Stimulated activated CD8-positive, alpha-beta memory T cell treated with anti-CD3 and anti-CD28 coated beads, Interleukin-2, amount 100 ng/mL, for 48 hours (primary cell): ENCODE results near the gene HM13.
"Not testable (repeated sequence)": the region's sequence is repeated elsewhere in the genome, so short reads cannot be mapped to it uniquely, and the experiment has no call there.

Source experiments
- DNase-seq, 2 donors: peaks; one replicate each; pipeline ENCODE4 v3.0.0-alpha.2; 2020; ENCODE audit warnings: low read depth in 2 of 2

HM13 gene, protein sequence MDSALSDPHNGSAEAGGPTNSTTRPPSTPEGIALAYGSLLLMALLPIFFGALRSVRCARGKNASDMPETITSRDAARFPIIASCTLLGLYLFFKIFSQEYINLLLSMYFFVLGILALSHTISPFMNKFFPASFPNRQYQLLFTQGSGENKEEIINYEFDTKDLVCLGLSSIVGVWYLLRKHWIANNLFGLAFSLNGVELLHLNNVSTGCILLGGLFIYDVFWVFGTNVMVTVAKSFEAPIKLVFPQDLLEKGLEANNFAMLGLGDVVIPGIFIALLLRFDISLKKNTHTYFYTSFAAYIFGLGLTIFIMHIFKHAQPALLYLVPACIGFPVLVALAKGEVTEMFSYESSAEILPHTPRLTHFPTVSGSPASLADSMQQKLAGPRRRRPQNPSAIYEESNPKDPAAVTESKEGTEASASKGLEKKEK

DNA sequence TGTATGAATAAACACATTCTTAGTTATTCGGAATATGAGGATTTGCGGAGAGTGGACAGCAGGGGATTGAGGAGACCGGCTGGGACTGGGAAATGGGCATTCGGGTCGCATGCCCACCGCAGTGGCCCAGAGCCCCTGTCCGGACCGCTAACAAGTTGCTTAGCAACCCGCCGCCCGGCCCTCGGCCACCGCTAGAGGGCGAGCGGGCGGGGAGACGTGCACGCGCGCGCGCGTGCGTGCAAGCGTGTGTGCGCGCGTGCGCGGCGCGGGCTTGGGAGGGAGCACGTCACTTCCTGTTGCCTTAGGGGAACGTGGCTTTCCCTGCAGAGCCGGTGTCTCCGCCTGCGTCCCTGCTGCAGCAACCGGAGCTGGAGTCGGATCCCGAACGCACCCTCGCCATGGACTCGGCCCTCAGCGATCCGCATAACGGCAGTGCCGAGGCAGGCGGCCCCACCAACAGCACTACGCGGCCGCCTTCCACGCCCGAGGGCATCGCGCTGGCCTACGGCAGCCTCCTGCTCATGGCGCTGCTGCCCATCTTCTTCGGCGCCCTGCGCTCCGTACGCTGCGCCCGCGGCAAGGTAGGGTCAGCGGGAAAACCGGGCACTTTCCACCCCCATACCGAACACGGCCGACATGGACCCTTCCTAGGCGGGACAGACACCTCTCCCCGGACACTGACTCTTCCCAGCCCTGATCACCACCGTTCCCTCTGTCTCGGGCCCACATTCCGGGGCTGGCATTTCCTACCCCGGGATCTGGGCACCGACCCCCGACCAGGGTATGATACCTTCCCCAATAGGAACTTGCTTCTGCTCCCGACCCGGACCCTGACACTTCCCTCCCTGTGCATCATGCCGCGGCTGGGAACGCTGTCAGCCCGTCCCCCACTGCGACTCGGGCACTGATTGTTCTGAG lies at the start of gene HM13:
TSS of gene HM13 (plus strand) at position 289 of the 918 bp plus-strand sequence. CDS start at position 399, 110 bp downstream.
- peak; percentile 83 to 89 for DNase-seq

DNA sequence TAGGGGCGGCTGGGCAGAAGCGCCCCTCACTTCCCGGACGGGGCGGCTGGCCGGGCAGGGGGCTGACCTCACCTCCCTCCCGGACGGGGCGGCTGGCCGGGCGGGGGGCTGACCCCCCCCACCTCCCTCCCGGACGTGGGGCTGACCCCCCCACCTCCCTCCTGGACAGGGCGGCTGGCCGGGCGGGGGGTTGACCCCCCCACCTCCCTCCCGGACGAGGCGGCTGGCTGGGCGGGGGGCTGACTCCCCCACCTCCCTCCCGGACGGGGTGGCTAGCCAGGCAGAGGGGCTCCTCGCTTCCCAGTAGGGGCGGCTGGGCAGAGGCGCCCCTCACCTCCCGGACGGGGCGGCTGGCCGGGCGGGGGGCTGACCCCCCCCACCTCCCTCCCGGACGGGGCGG lies 43.3 kb upstream of the HM13 start:
- DNase-seq: not testable (repeated sequence)

DNA sequence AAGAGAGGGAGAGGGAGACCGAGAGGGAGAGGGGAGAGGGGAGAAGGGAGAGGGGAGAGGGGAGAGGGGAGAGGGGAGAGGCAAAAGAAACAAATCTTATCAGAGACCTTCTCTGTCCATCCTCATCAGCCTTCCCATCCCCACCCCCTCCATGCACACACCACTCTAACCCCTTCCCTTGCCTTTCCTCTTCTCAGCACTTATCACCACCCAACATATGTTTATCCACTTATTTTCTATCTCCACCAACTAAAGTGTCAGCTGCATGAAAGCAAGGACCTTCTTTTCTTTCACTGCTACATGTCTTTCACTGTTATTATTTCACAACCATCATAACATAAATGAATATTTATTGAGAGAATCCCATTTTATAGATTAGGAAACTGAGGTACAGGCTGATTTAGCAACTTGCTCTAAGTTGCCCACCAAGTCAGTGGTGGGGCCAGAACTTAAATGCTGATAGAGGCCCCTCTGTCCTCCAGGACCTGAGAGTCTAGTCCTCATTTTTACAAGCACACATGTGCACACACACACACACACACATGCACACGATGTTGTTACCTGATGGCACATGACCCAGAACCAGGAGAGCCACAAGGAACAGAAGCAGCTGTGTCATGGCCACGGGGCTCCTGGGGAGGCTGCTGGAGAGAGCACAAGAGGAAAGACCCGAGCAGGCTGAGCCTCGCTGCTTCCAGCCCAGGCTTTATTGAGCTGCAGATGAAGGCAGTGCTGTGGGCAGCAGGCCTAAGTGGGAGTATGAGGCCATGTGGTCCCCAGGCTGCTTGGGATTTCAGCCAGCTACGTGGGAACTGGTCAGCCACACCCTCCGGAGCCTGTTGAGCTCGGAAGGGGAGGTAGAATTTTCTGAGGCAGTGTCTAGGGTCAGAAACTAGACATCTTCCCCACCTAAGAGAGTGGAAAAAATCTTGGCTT lies 41.6 kb upstream of the HM13 start:
- no peak for DNase-seq

DNA sequence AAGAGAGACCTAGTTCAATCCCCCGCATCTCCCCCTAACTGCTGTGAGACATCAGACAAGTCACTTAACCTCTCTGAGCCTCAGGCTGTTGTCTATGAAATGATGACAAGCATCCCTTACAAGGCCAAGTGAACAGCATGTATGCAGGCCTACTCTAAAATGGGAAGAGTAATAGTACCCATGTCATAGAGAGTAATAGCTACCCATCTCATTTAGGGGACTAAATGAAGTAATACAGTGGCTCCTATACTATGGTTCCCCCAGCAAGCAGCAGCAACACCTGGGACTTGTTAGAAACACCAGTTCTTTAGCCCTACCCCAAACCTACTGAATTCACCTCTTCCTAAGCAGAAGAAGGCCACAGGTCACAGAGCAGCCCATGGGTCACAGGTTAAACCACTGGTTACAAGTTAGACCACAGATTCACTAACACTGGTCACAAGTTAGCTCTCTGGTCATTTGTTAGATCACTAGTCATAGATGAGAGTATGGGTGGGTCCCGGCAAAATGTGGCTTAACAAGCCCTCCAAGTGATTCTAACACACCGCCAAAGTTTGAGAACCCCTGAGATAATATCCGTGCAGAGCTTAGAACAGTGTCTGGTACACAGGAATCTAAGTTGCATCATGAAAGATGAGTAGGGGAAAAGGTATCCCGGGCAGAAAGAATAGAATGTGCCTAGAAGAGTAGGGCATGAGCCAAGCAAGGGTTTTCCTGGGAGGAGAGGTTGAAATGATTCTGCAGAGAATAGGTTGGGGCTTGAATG lies 40.7 kb upstream of the HM13 start:
- DNase-seq: no peak

DNA sequence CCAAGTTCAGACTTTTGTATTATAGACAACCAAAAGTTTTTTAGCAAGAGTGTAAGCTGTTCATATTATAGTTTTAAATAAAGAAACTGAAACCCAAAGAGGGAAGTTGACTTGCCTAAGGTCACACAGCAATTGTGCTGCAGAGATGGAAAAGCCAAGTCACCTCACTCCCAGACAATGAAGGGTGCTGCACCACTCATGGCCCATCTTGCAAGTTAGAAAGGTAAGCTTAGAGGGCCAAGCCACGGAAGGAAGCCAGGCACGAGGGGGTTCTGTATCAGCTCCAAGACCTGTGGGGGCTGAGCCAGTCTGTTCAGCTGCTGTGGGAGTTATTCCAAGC lies 40.2 kb upstream of the HM13 start:
- no peak for DNase-seq

DNA sequence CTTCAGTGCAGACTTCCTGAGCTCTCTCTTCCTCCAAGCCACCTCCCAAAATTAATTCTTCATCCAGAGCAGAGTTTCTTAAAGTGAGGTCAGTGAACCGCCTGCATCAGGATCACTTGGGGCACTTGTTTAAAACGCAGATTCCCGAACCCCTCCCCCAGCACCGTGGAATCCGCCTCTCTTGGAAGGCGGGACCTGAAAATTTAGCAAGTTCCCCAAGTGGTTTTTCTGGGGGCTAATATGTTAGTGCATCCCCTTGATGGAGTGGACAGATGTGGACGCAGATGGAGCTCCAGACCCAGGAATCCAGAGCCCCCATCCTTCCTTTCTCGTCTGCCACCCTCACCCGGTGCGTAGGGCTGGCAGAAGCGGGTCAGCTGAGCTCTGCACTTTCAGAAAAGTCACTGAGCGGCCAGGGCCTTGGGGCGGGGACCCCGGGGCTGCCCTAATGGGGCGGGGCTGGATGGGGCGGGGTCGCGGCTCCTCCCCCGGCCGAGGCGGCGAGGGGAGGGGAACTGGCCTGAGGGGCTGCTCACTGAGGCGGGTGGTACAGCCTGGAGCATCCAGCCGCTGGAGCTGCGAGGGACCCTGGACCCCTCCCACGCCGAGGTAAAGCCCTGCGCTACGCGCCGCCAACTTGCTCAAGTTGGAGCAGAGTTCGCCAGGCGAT lies 39.3 kb upstream of the HM13 start, which contains the start of the genes DEFB124 and REM1:
TSS of gene DEFB124 (minus strand) at position 370 of the 670 bp plus-strand sequence. CDS start 2,114 bp downstream, outside the sequence.
TSS of gene REM1 (plus strand) at position 531 of the 670 bp plus-strand sequence. CDS start 1,158 bp downstream, outside the sequence.
- DNase-seq: no peak

DNA sequence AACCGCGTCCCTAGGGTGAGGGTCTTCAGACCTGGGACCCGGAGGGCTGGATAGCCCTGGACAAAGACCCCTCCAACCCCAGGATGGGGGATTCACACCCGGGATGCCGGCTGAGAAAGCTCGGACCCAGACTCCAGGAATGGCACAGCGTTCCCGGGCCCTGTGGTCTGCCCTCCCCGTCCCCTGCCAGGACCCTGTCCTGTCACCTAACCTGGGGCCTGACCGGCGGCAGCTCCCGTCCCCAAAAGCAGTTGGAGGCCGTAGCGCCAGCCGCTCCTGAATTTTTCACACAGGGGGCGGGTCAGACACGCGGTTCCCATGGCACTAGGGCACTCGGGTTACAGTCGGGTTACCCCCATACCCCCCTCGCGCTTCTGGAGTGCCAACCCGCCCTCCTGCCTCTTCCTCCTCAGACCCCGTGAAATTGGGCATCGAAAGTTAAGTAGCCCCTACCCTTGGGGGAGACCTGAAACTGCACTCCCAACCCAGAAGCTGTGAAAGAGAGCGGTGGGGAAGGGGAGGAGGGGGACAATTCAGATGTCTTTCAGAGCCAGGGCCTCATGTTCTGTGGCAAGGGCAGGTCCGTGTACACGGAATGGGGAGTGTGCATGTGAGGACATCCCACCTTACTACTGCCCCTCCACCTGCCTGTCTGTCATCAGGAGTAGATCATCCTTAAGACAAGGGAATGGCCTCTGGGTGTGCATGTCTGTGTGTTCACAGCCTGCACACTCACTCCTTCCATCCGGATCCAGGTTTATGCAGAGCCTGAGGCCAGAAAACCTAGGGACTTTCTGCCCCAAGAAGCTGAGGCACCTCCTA lies 38.6 kb upstream of the HM13 start:
- no peak for DNase-seq

DNA sequence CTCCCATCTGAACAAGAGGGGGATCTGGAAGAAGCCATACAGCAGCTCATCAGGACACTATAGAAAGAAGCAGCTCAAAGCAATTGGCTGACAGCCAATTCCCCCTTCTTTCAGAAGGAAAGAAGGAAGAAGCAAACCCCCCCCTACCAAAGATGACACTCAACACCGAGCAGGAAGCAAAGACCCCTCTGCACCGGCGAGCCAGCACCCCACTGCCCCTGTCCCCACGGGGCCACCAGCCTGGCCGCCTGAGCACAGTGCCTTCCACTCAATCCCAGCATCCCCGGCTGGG lies 38.0 kb upstream of the HM13 start:
- DNase-seq: no peak

DNA sequence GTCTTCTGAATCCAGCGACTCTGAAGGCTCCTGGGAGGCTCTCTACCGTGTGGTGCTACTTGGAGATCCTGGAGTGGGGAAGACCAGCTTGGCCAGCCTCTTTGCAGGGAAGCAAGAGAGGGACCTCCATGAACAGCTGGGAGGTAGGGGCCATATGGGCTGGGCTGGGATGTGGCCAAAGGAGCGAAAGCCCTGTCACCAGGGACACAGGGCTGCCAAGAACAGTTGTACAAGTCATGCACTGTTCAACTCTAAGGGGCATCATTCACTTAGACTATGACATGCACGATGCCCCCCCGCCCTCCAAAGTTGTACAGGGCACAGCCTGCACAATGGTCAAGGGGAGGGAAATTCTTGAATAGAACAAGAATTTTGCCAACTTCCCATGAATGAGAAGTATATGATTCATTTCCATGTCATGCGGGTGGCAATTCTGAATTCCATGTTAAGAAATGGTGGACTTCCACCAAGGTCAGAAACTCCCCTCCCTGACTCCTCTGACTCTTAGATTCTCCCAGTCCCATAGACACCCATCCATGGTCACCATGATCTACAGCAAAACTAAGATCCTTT lies 37.5 kb upstream of the HM13 start:
- no peak for DNase-seq

DNA sequence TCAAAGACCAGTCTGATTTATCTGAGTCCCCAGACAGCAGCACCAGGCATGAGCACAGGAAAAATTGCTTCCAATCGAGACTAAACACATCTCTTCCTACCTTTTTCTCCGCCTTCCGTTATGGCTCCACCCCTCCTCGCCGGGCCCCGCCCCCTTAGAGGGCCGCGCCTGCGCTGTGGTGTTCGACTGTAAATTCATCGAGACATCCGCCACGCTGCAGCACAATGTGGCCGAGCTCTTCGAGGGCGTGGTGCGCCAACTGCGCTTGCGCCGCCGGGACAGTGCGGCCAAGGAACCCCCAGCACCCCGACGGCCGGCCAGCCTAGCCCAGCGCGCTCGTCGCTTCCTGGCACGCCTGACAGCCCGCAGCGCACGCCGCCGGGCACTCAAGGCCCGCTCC lies 30.2 kb upstream of the HM13 start:
- DNase-seq: no peak

DNA sequence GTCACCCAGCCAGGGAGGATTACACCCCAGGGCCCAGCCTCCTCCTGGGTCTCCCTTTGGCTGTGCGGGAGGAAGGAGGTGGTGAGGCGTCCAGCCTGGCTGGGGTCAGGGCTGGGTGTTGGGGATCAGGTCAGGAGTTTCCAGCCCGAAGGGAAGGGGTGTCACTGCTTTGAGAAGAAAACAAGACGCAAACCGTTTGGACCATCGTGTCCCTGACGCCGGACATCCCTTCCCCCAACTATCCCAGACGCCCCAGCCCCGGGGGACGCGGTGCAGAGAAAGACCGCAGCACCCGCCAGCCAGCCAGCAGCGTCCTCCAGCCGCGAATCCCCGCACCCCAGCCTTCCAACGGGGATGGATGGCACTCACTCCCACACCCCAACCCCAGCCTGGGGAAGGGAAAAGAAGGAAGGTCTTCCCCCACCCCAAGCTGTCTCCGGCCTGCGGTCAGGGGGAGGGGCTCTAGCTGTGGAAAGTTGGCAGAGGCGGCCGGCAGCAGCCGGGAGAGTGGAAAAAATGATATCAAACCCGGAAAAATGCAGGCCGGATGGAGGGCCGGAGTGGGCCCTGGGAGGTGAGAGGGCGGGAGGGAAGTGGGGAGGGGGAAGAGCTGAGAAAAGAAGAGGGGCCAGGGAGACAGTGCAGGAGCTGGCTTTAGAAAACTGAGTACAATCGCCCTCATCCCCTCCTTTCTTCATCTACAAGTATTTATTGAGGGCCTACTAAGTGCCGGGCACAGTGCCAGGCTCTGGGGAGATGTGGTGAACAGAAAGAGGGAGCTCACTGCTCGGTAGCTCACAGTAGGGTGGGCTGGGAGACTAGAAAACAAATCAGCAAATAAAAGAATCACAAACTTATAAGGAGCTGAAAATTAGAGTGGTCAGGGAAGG lies 28.5 kb upstream of the HM13 start:
- DNase-seq: no peak

DNA sequence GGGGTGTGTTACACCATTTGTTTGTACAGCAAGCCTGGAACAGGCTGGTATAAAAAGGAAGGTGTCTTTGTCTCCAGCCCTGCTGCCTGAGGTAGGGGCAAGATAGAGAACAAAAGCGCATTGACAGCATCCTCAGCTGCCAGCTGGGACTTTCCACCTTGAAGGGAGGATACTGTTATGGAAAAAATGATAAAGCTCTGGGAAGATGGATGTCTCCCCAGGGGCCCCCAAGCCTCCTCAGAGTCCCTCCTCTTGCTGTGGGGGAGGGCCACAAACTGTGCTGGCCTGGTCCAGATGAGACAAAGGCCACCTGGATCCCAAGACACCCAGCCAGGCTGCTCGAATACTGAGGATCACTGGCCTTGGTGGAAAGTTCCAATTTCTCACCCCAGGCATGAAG lies 26.1 kb upstream of the HM13 start:
- DNase-seq: no peak

DNA sequence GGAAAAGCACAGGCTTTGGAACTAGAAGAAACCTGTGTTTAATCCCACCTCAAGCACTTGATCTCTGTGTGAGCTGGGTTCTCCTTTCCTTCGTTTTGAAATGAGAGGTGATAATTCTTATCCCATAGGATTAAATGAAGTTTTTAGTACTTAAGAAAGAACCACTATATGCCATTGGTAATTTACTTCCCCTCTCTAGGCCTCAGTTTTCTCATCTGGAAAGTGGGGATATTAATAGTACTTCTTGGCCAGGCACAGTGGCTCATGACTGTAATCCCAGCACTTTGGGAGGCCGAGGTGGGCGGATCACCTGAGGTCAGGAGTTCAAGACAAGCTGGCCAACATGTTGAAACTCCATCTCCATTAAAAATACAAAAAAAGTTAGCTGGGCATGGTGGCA lies 25.1 kb upstream of the HM13 start:
- no peak for DNase-seq

DNA sequence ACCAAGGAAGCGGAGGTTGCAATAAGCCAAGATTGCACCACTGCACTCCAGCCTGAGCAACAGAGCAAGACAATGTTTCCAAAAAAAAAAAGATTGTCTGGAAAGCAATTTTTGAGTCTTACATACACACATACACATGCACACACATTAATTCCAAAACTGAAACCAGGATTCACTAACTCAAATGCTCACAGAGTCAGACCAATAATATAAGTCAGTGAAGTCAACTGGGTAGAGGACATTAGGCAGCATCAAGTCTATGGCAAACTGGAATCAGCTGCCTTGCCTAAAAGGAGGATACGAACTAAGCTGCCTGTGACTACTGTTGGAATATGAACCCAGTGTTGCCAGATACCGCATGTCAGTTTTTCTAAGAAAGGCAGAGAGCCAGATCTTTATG lies 23.5 kb upstream of the HM13 start:
- DNase-seq: no peak

DNA sequence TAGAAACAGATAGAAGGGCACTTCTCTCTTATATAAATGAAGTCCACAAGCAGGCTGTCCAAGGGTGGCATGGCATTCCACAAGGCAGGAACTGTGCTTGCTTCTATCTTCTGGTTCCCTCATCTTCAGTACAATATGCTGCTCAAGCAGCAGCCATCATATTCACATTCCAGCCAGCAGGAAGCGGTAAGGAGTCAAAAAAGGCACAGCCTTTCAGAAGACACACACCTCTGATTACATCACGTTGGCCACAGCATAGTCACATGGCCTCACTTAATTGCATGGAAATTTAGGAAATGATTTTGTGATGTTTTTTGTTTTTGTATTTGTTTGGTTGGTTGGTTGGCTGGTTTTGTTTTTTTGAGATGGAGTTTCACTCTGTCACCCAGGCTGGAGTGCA lies 20.1 kb upstream of the HM13 start:
- DNase-seq: no peak

DNA sequence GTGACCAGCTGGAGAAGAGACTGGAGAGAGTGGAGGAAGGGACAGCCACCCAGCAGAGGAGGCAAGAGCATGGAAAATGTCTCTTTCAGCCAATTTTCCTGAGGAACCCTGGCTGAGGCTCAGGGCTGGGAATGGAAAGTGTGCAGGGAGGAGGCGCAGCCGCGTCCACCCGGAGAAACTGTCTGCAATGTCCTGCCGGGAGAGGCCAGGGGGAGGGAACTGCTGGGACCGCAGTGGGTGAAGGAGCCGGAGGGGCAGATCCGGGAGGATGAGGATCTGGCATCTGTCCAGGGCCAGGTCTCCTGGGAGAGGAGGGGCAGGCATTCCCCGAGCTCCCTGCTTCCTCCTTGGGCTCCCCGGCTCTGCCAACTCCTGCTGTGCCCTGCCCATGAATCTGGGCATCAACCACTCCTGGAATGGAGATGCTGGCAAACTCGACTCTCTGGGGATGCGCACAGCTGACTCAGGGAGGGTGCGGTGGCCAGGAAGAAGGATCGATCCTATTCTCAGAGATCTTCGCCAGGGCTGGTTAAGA lies 17.4 kb upstream of the HM13 start:
- DNase-seq: no peak

DNA sequence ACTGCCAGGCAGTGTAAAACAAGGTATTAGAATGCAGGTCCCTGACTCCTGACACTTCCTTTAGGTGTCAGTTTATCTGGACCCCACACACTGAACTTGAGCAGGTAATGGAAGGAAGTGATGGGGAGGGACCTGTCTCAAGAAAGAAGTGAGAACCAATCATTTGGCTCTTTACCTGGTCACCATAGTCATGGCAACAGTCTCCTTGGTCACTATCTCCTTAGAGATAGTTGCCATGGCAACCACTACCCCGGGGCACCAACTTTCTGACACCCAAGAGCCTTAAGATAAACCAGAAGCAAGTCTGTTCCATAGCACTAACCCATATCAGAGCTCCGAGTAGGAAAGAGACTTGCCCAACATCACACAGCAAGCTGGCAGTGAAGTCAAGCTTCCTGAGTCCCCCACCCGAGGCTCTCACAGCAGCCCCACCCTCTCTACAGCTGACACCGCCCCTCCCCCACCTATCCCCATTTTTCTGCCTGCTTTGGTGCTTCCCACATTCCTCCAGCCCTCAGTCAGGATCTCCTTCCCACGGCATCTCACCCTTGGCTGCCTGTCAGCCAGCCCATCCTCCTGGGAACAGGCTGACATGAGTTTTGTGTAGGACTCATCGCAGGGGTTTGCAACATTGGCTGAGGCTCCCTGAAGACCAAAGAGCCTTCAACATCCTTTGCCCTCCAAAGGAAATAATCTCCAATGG lies 16.3 kb upstream of the HM13 start:
- no peak for DNase-seq
